GM19455 (cell line): ENCODE results near the gene STX4.

Source experiments
- ATAC-seq: cut with Tn5 transposase; IDR thresholded peaks from one replicate; pipeline ENCODE4 v1.9.1; 2021; ENCODE audit not compliant: unreplicated experiment

Gene STX4

GRCh38 chr16:31064882-31065461 lies 31.6 kb downstream of the STX4 start:
- ATAC-seq = no peak

- no peak for ATAC-seq
Measured at GRCh38 chr16:31067342-31067741, 34.0 kb downstream of the STX4 start.

- ATAC-seq = no peak
Measured at GRCh38 chr16:31071861-31072260, 38.5 kb downstream of the STX4 start.

- peak; percentile 2 for ATAC-seq
Measured at GRCh38 chr16:31072540-31073141, 39.3 kb downstream of the STX4 start.

GRCh38 chr16:31073142-31073969 lies 40.0 kb downstream of the STX4 start:
- peak; percentile 56 for ATAC-seq

GRCh38 chr16:31073970-31074813 lies 40.8 kb downstream of the STX4 start, which contains the start of the genes ZNF646 and ZNF668:
TSS of gene ZNF646 (plus strand) at chr16:31074422. CDS start at chr16:31076325, 1,903 bp downstream.
TSS of gene ZNF668 (minus strand) at chr16:31074240. CDS start at chr16:31064459, 9,781 bp downstream.
- peak; percentile 60 for ATAC-seq

GRCh38 chr16:31074814-31075183 lies 41.4 kb downstream of the STX4 start:
- ATAC-seq = no peak

GRCh38 chr16:31076319-31076718 lies 43.0 kb downstream of the STX4 start:
- ATAC-seq = no peak

- no peak for ATAC-seq
Measured at GRCh38 chr16:31077024-31077423, 43.7 kb downstream of the STX4 start.

GRCh38 chr16:31077592-31078396 lies 44.4 kb downstream of the STX4 start:
- no peak for ATAC-seq

GRCh38 chr16:31078597-31079341 lies 45.4 kb downstream of the STX4 start:
- ATAC-seq = no peak

- ATAC-seq = no peak
Measured at GRCh38 chr16:31079342-31079944, 46.1 kb downstream of the STX4 start.

GRCh38 chr16:31080035-31080629 lies 46.8 kb downstream of the STX4 start:
- ATAC-seq = no peak

GRCh38 chr16:31080756-31081419 lies 47.5 kb downstream of the STX4 start:
- ATAC-seq = no peak

GRCh38 chr16:31081428-31082351 lies 48.3 kb downstream of the STX4 start:
- ATAC-seq = no peak

- no peak for ATAC-seq
Measured at GRCh38 chr16:31082368-31083045, 49.1 kb downstream of the STX4 start.

- no peak for ATAC-seq
Measured at GRCh38 chr16:31083081-31083480, 49.7 kb downstream of the STX4 start.
